ENCODE data around the gene TEKT5.

DNA sequence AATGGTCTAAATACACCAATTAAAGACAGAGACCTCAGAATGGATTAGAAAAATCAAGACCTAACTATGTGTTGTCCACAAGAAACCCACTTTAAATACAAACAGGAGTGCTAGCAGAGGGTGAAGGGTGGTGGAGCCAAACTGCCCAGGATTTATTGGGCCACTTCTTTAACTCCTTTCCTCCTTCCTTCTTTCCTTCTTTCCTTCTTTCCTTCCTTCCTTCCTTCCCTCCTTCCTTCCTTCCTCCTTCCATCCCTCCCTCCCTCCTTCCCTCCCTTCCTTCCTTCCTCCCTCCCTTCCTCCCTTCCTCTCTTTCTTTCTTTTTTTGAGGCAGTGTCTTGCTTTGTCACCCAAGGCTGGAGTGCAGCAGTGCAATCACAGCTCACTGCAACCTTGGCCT, 80.0 kb downstream of the TEKT5 start:
- TF ChIP-seq POLR2A (IDR thresholded peaks at IDR 0.05) = no peak
- TF ChIP-seq, protein P1, sequence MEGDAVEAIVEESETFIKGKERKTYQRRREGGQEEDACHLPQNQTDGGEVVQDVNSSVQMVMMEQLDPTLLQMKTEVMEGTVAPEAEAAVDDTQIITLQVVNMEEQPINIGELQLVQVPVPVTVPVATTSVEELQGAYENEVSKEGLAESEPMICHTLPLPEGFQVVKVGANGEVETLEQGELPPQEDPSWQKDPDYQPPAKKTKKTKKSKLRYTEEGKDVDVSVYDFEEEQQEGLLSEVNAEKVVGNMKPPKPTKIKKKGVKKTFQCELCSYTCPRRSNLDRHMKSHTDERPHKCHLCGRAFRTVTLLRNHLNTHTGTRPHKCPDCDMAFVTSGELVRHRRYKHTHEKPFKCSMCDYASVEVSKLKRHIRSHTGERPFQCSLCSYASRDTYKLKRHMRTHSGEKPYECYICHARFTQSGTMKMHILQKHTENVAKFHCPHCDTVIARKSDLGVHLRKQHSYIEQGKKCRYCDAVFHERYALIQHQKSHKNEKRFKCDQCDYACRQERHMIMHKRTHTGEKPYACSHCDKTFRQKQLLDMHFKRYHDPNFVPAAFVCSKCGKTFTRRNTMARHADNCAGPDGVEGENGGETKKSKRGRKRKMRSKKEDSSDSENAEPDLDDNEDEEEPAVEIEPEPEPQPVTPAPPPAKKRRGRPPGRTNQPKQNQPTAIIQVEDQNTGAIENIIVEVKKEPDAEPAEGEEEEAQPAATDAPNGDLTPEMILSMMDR (IDR thresholded peaks at IDR 0.05) = no peak

Measured in stomach (tissue), 4 donors.